BLaER1 treated with 17β-estradiol and CSF1 and Interleukin-3, amounts not matched to agents 10 nM and 100 nM (cell line): ENCODE measurements around the gene RNF125.

Source experiments
- H3K27ac ChIP-seq, 11 experiments: shearing (Covaris generic); formaldehyde crosslinking; 2 replicates each; pipeline ENCODE4 v1.8.1; 2022
- H3K27me3 ChIP-seq, 11 experiments: shearing (Covaris generic); formaldehyde crosslinking; 2 replicates each; pipeline ENCODE4 v1.8.1; 2022
- H3K36me3 ChIP-seq, 11 experiments: shearing (Covaris generic); formaldehyde crosslinking; 2 replicates each; pipeline ENCODE4 v1.8.1; 2022
- H3K4me1 ChIP-seq, 10 experiments: shearing (Covaris generic); formaldehyde crosslinking; 2 replicates each; pipeline ENCODE4 v1.8.1; 2022
- H3K4me2 ChIP-seq, 11 experiments: shearing (Covaris generic); formaldehyde crosslinking; 2 replicates each; pipeline ENCODE4 v1.8.1; 2022
- H3K4me3 ChIP-seq, 10 experiments: shearing (Covaris generic); formaldehyde crosslinking; 2 replicates each; pipeline ENCODE4 v1.8.1; 2022
- H3K9ac ChIP-seq, 11 experiments: shearing (Covaris generic); formaldehyde crosslinking; 2 replicates each; pipeline ENCODE4 v1.8.1; 2022
- H3K9me3 ChIP-seq, 11 experiments: shearing (Covaris generic); formaldehyde crosslinking; replicated peaks in 1 of 11; 2 replicates each; pipeline ENCODE4 v1.8.1; 2022
- H4K20me1 ChIP-seq, 11 experiments: shearing (Covaris generic); formaldehyde crosslinking; 2 replicates each; pipeline ENCODE4 v1.8.1; 2022
- Cebpa-rat ChIP-seq, 11 experiments: shearing (Covaris generic); IDR thresholded peaks; 2 replicates each; pipeline ENCODE4 v1.8.1; 2022

The RNF125 gene

GRCh38 chr18:32057624-32058165 lies 39.1 kb downstream of the RNF125 start:
- Histone ChIP-seq H3K9ac (no peak overlapping the region), H3K36me3 (peaks cover 52 to 97% (median 83%) of the 10 kb centered on the region in 11 experiments), H3K27ac (no peak overlapping the region), H3K9me3 (peaks cover 0 to 18% (median 3%) of the 10 kb centered on the region in 11 experiments; a peak in 6 of 22 replicates), H3K27me3 (no peaks in the 10 kb centered on the region), H4K20me1 (no peaks in the 10 kb centered on the region; a peak in 1 of 22 replicates), H3K4me1 (peaks cover 6 to 21% (median 14%) of the 10 kb centered on the region in 10 experiments; a peak in 17 of 20 replicates), H3K4me2 (no peak overlapping the region), H3K4me3 (no peak overlapping the region)
- no peak for TF ChIP-seq Cebpa-rat (IDR thresholded peaks at IDR 0.05)

GRCh38 chr18:32060026-32060425 lies 41.4 kb downstream of the RNF125 start:
- 0 out of 22 replicates have a peak overlapping the region, but pooled peaks of 2 of the 11 experiments have one; percentile 8 to 26 for H3K27ac ChIP-seq
- H4K20me1 ChIP-seq = peaks cover 0 to 4% (median 0%) of the 10 kb centered on the region in 11 experiments; a peak in 1 of 22 replicates
- H3K27me3 ChIP-seq = no peaks in the 10 kb centered on the region
- peak overlapping the region in 6 of 11 experiments; percentile 1 to 37 (median 21); a peak in 10 of 22 replicates for H3K4me2 ChIP-seq
- peaks cover 6 to 21% (median 14%) of the 10 kb centered on the region in 10 experiments; a peak in 17 of 20 replicates for H3K4me1 ChIP-seq
- H3K9me3 ChIP-seq = peaks cover 0 to 18% (median 4%) of the 10 kb centered on the region in 11 experiments; a peak in 11 of 22 replicates
- H3K4me3 ChIP-seq = no peak overlapping the region
- no peak overlapping the region for H3K9ac ChIP-seq
- peaks cover 51 to 97% (median 83%) of the 10 kb centered on the region in 11 experiments for H3K36me3 ChIP-seq
- no peak for TF ChIP-seq Cebpa-rat (IDR thresholded peaks at IDR 0.05)

DNA sequence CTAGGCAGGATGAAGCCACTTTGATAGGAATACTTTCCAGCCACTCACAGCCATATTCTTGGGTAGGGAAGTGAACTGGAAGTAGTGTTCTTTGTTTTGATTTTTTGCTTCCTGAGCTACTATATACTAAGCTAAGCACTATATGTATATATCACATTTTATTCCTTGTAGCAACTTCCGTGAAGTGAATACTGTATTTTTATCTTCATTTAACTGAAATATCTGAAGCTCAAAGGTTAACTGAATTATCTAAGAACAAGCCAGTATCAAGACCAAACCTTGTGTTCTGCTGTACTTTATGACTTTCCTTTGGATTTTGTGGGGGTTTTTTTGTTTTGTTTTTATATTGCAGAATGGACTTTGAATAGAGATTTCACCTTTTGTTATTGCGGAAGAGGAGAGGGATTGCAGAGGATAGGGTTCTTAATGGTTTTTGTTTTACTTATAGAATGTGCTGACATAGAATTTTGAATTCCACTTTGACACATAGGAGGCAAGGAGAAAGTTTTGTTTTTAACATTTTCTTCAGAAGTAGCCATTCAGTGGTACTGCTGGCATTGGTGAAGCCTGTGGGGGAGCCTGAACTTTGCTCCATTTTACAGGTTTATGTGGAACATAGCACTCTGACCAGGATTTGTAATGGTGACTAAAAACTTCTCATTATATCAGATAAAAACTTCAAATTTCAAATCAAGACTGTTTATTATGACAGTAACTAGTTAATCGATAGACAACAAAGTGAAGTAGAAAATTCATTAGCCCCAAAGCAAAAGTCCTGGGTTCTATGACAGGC lies 48.9 kb downstream of the RNF125 start:
- peaks cover 53 to 96% (median 81%) of the 10 kb centered on the region in 11 experiments for H3K36me3 ChIP-seq

GRCh38 chr18:32072321-32072720 lies 53.7 kb downstream of the RNF125 start:
- Histone ChIP-seq H3K9ac (no peak overlapping the region), H3K4me3 (no peak overlapping the region), H3K36me3 (peaks cover 33 to 87% (median 64%) of the 10 kb centered on the region in 11 experiments; a peak in 21 of 22 replicates), H3K27ac (no peak overlapping the region), H3K4me2 (no peak overlapping the region), H3K4me1 (peaks cover 0 to 5% (median 0%) of the 10 kb centered on the region in 10 experiments; a peak in 1 of 20 replicates), H3K27me3 (no peaks in the 10 kb centered on the region), H3K9me3 (no peaks in the 10 kb centered on the region), H4K20me1 (no peaks in the 10 kb centered on the region)
- TF ChIP-seq Cebpa-rat (IDR thresholded peaks at IDR 0.05) = no peak

More for the DNA sequence above, 48.9 kb downstream of the RNF125 start:
- H3K9me3 ChIP-seq = peaks cover 0 to 9% (median 0%) of the 10 kb centered on the region in 11 experiments; a peak in 6 of 22 replicates
- TF ChIP-seq Cebpa-rat (IDR thresholded peaks at IDR 0.05) = no peak
- H3K4me3 ChIP-seq = no peak overlapping the region
- H3K27me3 ChIP-seq = no peaks in the 10 kb centered on the region
- H3K4me1 ChIP-seq = peaks cover 0 to 6% (median 0%) of the 10 kb centered on the region in 10 experiments; a peak in 1 of 20 replicates
- H3K4me2 ChIP-seq = no peak overlapping the region
- H3K27ac ChIP-seq = no peak overlapping the region
- no peak overlapping the region for H3K9ac ChIP-seq
- H4K20me1 ChIP-seq = 0 out of 22 replicates have a peak, but pooled peaks cover 0 to 4% (median 0%) of the 10 kb centered on the region in 11 experiments

- Histone ChIP-seq H3K27me3 (no peaks in the 10 kb centered on the region), H3K36me3 (peaks cover 24 to 80% (median 47%) of the 10 kb centered on the region in 11 experiments; a peak in 21 of 22 replicates), H3K9me3 (peaks cover 0 to 6% (median 0%) of the 10 kb centered on the region in 11 experiments; a peak in 2 of 22 replicates), H3K9ac (no peak overlapping the region), H3K4me1 (no peaks in the 10 kb centered on the region), H3K4me2 (no peak overlapping the region), H4K20me1 (no peaks in the 10 kb centered on the region), H3K4me3 (no peak overlapping the region), H3K27ac (no peak overlapping the region)
- TF ChIP-seq Cebpa-rat (IDR thresholded peaks at IDR 0.05) = no peak
Observed at GRCh38 chr18:32074206-32074605, 55.6 kb downstream of the RNF125 start.

DNA sequence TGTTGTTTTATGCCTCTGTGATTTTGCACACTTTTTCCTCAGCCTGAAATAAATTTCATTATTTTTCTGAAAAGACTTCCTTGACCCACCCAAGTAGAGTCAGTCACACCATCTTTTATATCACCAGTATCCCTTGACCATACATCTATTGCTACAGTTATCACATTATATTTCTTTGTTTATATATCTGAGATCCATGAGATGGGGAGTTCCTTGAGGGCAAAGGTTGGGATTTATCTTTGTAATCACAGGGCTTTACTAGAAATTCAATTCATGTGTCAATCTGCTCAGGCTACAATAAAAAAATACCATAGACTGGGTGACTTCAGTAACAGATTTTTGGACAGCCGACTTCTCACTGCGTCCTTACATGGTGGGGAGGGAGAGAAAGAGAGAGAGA lies 60.2 kb downstream of the RNF125 start:
- peaks cover 5 to 28% (median 16%) of the 10 kb centered on the region in 11 experiments; a peak in 19 of 22 replicates for H3K9me3 ChIP-seq
- peaks cover 6 to 40% (median 28%) of the 10 kb centered on the region in 10 experiments; a peak in 19 of 20 replicates for H3K4me1 ChIP-seq
- H3K27me3 ChIP-seq = no peaks in the 10 kb centered on the region
- peaks cover 8 to 58% (median 25%) of the 10 kb centered on the region in 11 experiments; a peak in 19 of 22 replicates for H3K36me3 ChIP-seq
- no peak overlapping the region for H3K9ac ChIP-seq
- no peak overlapping the region for H3K4me2 ChIP-seq
- TF ChIP-seq Cebpa-rat (IDR thresholded peaks at IDR 0.05) = no peak
- no peaks in the 10 kb centered on the region for H4K20me1 ChIP-seq
- H3K4me3 ChIP-seq = no peak overlapping the region
- H3K27ac ChIP-seq = no peak overlapping the region

GRCh38 chr18:32081881-32082280 lies 63.3 kb downstream of the RNF125 start:
- H3K4me2 ChIP-seq = peak overlapping the region in 3 of 11 experiments; percentile 28 to 93 (median 82); a peak in 3 of 22 replicates
- H3K9me3 ChIP-seq = peaks cover 5 to 28% (median 16%) of the 10 kb centered on the region in 11 experiments; a peak in 19 of 22 replicates
- no peak for TF ChIP-seq Cebpa-rat (IDR thresholded peaks at IDR 0.05)
- no peak overlapping the region for H3K9ac ChIP-seq
- H3K27me3 ChIP-seq = no peaks in the 10 kb centered on the region
- H4K20me1 ChIP-seq = no peaks in the 10 kb centered on the region
- no peak overlapping the region for H3K27ac ChIP-seq
- H3K36me3 ChIP-seq = peaks cover 0 to 33% (median 6%) of the 10 kb centered on the region in 11 experiments; a peak in 10 of 22 replicates
- H3K4me3 ChIP-seq = no peak overlapping the region
- H3K4me1 ChIP-seq = peaks cover 34 to 64% (median 54%) of the 10 kb centered on the region in 10 experiments

- H3K27ac ChIP-seq = peak overlapping the region; percentile 70 to 96 (median 90); a peak in 19 of 22 replicates
- no peak for TF ChIP-seq Cebpa-rat (IDR thresholded peaks at IDR 0.05)
- H3K4me2 ChIP-seq = peak overlapping the region; percentile 64 to 93 (median 84)
Observed at GRCh38 chr18:32083781-32084180, 65.2 kb downstream of the RNF125 start.

More at GRCh38 chr18:32083781-32084180, 65.2 kb downstream of the RNF125 start:
- H3K4me1 ChIP-seq = peaks cover 34 to 76% (median 58%) of the 10 kb centered on the region in 10 experiments
- peak overlapping the region in 3 of 10 experiments; percentile 52 to 68 (median 62); a peak in 2 of 20 replicates for H3K4me3 ChIP-seq
- H3K9me3 ChIP-seq = peaks cover 5 to 26% (median 16%) of the 10 kb centered on the region in 11 experiments; a peak in 19 of 22 replicates
- peaks cover 0 to 29% (median 6%) of the 10 kb centered on the region in 11 experiments; a peak in 10 of 22 replicates for H3K36me3 ChIP-seq
- H4K20me1 ChIP-seq = no peaks in the 10 kb centered on the region
- H3K9ac ChIP-seq = peak overlapping the region in 10 of 11 experiments; percentile 30 to 86 (median 80); a peak in 14 of 22 replicates
- H3K27me3 ChIP-seq = no peaks in the 10 kb centered on the region
